Pancreas (tissue), 10 donors: ENCODE results near the gene GSG1L. TPM values are rescaled to one million over a fixed set of nuclear protein-coding genes. Genes with fewer than 3 reads are reported as not detected.

ENCODE experiments used
- ATAC-seq, 4 donors: fragments of 200-7000 bp; cut with Tn5 transposase; one replicate each; pipeline versions ENCODE4 v1.8.0 to v1.9.1; 2020; ENCODE audit warnings: mild to moderate bottlenecking in 4 of 4, moderate library complexity in 4 of 4
- DNase-seq, 6 donors: peaks; one replicate each; pipeline ENCODE4 v3.0.0-alpha.2; 2020
- FAIRE-seq: peaks from 2 replicates; lab custom pipeline; 2012; peaks lifted over from hg19 to GRCh38; lab: Jason Lieb, UNC
- H3K27ac ChIP-seq, 4 donors: fragments of 200-600 bp; sonication (generic); 1 replicate in 3 of 4; 2 replicates in 1 of 4; pipeline versions ENCODE4 v1.5.0 to v1.8.0; 2020
- H3K27me3 ChIP-seq, 4 donors: fragments of 200-600 bp; one replicate each; pipeline ENCODE4 v1.8.0; 2021
- H3K36me3 ChIP-seq, 3 donors: fragments of 200-600 bp; sonication (generic) in 1 of 3; one replicate each; pipeline versions ENCODE4 v1.5.0 to v1.8.0; 2020 to 2021
- H3K4me1 ChIP-seq, 3 donors: fragments of 200-600 bp; one replicate each; pipeline ENCODE4 v1.8.0; 2021
- H3K4me3 ChIP-seq, 4 donors: fragments of 200-600 bp; sonication (generic) in 2 of 4; one replicate each; pipeline versions ENCODE4 v1.5.0 to v1.8.0; 2020 to 2021
- H3K9me3 ChIP-seq, 4 donors: fragments of 200-600 bp; one replicate each; pipeline ENCODE4 v1.8.0; 2021
- CTCF ChIP-seq, 4 donors: fragments of 200-600 bp; sonication (generic) in 3 of 4; IDR thresholded peaks; one replicate each; pipeline versions ENCODE4 v1.5.0 to v1.8.0; 2021; ENCODE audit warnings: antibody characterized with exemption in 4 of 4
- WGBS, 2 donors: extraction: QIAGEN DNeasy Blood & Tissue Kit; methylation state at CpG; one replicate each; pipeline ENCODE4 v1.1.7; 2013; 5-methylcytosine and 5-hydroxymethylcytosine counted together
- intact Hi-C, 3 donors: fragments of 100-400 bp; cut with DNase I; formaldehyde crosslinking; loops; one replicate each; pipeline versions ENCODE4 v1.11.1 to v1.14.2; 2022
- polyA plus RNA-seq, 2 donors: library from polyadenylated mRNA; stranded (reverse); fragments of 200-250 nt; gene quantifications; one replicate each; pipeline ENCODE4 v1.2.3, GENCODE V29; 2013
- total RNA-seq, 6 donors: library from RNA; stranded (reverse); fragmentation: NEBNext Ultra II Directional in 4 of 6; extraction: Animal tissue kit (Norgen Biotek cat#: 25700) in 4 of 6; gene quantifications; one replicate each; pipeline versions ENCODE4 v1.2.1 to v1.2.4, GENCODE V29; 2021 to 2023
- donor health status: healthy with polysubstance abuse.
- donor health status: DM: no; HTN: no; CAD: no; lungs with moderate emphysema.
- donor health status: DM: no; HTN: no; CAD: no.
- donor health status: control.
- donor health status: control.
- donor health status: Bipolar disorder and iron deficiency.
- donor health status: DM: yes; HTN: yes; CAD: no.
- donor health status: DM: no; HTN: no; CAD: no.
- donor health status: DM: no; HTN: no; CAD: no.
- donor health status: DM: yes; HTN: yes; CAD: no.

Gene GSG1L
- total and polyA plus RNA-seq, 8 donors, result 0.02 to 0.12 TPM; not detected in 6

DNA sequence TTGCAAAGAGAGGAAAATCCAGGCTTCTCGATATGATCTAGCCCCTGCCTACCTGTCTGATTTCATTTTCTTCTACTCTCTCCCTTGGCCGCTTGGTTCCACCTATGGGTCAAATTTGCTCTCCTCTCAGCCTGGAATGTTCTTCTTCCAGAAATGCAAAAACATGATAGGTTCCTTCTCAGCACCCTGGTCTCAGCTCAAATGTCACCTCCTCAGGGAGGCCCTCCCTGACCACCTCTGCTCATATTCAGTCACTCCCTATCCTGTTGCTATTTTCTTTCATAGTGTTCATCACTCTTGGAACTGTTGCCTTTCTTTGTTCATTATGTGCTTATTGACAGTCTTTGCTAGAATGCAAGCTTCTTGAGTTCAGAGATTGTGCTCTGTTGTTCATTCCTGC lies 305.0 kb downstream of the GSG1L start:
- no peaks in the 10 kb centered on the region for H3K9me3 ChIP-seq
- no peak for TF ChIP-seq CTCF (IDR thresholded peaks at IDR 0.05)
- intact Hi-C loops, result no loop called here
- WGBS, 2 donors, result 96 to 100% methylated on average over 2 of the region's 2 CpGs
- no peak for ATAC-seq
- H3K4me1 ChIP-seq, result no peaks in the 10 kb centered on the region
- H3K27me3 ChIP-seq, result no peaks in the 10 kb centered on the region
- no peak overlapping the region for H3K27ac ChIP-seq
- peaks cover 0 to 16% (median 3%) of the 10 kb centered on the region in 3 donors for H3K36me3 ChIP-seq
- DNase-seq, result no peak
- no peak overlapping the region for H3K4me3 ChIP-seq
- FAIRE-seq, result no peak

DNA sequence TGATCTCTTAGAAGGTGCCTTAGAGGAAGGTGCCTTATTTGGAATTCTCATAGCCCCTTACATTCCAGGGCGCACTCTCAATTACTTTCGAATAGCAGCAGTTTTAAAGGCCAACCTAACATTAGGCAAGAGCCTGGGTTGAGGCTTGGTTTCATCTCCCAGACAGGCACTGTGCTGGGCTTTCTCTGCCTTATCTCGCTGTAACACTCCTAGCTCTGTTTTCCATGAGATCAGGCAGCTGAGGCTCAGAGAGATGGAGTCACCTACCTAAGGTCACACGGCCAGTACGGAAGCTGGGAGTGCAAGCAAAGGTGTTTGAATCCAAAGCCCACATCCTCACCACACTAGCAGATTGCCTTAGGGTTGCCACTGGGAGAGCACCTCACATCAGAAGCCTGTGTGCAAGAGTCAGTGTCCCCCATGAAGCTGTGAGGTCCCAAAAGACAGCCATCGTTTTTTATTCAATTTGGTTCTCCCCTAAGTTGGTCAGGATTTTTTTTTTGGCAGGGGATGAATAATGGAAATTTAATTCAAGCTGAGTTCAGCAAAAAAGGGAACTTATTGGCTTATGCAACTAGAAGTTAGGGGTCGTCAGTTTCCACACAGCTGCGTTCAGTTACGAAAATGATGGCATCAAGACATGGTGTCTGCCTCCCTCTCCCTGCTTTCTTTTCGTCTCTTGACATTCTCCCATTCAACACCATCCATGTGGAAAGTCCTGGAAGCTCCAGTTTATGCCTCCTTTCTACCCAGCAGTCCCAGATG lies 307.1 kb downstream of the GSG1L start:
- FAIRE-seq (no peak), ATAC-seq (no peak), DNase-seq (no peak)
- 89 to 91% methylated on average over 10 of the region's 10 CpGs for WGBS, 2 donors
- no peak for TF ChIP-seq CTCF (IDR thresholded peaks at IDR 0.05)
- H3K36me3 ChIP-seq, result peaks cover 0 to 1% (median 0%) of the 10 kb centered on the region in 3 donors
- no peak overlapping the region for H3K4me3 ChIP-seq
- no peaks in the 10 kb centered on the region for H3K27me3 ChIP-seq
- H3K27ac ChIP-seq, result no peak overlapping the region
- H3K4me1 ChIP-seq, result no peaks in the 10 kb centered on the region
- intact Hi-C loops, result no loop called here
- H3K9me3 ChIP-seq, result no peaks in the 10 kb centered on the region

- Histone ChIP-seq H3K4me3 (no peak overlapping the region), H3K27me3 (no peaks in the 10 kb centered on the region), H3K4me1 (no peaks in the 10 kb centered on the region), H3K9me3 (no peaks in the 10 kb centered on the region), H3K27ac (no peak overlapping the region), H3K36me3 (no peaks in the 10 kb centered on the region)
- intact Hi-C loops, result no loop called here
- TF ChIP-seq CTCF (IDR thresholded peaks at IDR 0.05), result no peak
- DNase-seq (no peak), FAIRE-seq (no peak), ATAC-seq (no peak)
- 85 to 90% methylated on average over 11 of the region's 11 CpGs for WGBS, 2 donors
Observed at GRCh38 chr16:27754788-27755690, 308.5 kb downstream of the GSG1L start.

- no peak for TF ChIP-seq CTCF (IDR thresholded peaks at IDR 0.05)
- DNase-seq, result no peak
- no peak overlapping the region for H3K27ac ChIP-seq
- H3K4me3 ChIP-seq, result no peak overlapping the region
- WGBS, 2 donors, result 71 to 92% methylated on average over 1 of the region's 1 CpG
- no peaks in the 10 kb centered on the region for H3K4me1 ChIP-seq
- no peak for ATAC-seq
- no peaks in the 10 kb centered on the region for H3K9me3 ChIP-seq
- intact Hi-C loops, result no loop called here
- FAIRE-seq, result no peak
- H3K36me3 ChIP-seq, result no peaks in the 10 kb centered on the region
- no peaks in the 10 kb centered on the region for H3K27me3 ChIP-seq
Observed at GRCh38 chr16:27753563-27753962, 310.0 kb downstream of the GSG1L start.
